Hepatocyte (in vitro differentiated cells): Measurements from ENCODE around the gene SLC16A1. TPM values are rescaled to one million over a fixed set of nuclear protein-coding genes. Genes with fewer than 3 reads are reported as not detected.

Source experiments
- DNase-seq: peaks from one replicate; pipeline ENCODE4 v3.0.0-alpha.2; 2016; ENCODE audit warnings: low spot score
- H2AFZ ChIP-seq: fragments of 200-600 bp; sonication (generic); 2 replicates; pipeline ENCODE4 v1.6.0; 2016; ENCODE audit warnings: antibody characterized with exemption, mild to moderate bottlenecking
- H3K27ac ChIP-seq: fragments of 200-600 bp; sonication (generic); 2 replicates; pipeline ENCODE4 v1.5.1; 2016; ENCODE audit warnings: mild to moderate bottlenecking
- H3K27me3 ChIP-seq: fragments of 200-600 bp; sonication (generic); 2 replicates; pipeline ENCODE4 v1.6.1; 2016
- H3K36me3 ChIP-seq: fragments of 200-600 bp; sonication (generic); replicated peaks from 2 replicates; pipeline ENCODE4 v1.5.1; 2016; ENCODE audit warnings: low read depth; ENCODE audit not compliant: insufficient read depth
- H3K4me1 ChIP-seq: fragments of 200-600 bp; sonication (generic); 2 replicates; pipeline ENCODE4 v1.5.1; 2016; ENCODE audit warnings: mild to moderate bottlenecking, moderate library complexity; ENCODE audit not compliant: insufficient read depth
- H3K4me2 ChIP-seq: fragments of 200-600 bp; sonication (generic); 2 replicates; pipeline ENCODE4 v1.6.0; 2016
- H3K4me3 ChIP-seq: fragments of 200-600 bp; sonication (generic); 2 replicates; pipeline ENCODE4 v1.5.1; 2016; ENCODE audit warnings: mild to moderate bottlenecking
- H3K79me2 ChIP-seq: fragments of 200-600 bp; sonication (generic); 2 replicates; pipeline ENCODE4 v1.6.0; 2017; ENCODE audit warnings: mild to moderate bottlenecking
- H3K9me2 ChIP-seq: fragments of 200-600 bp; sonication (generic); replicated peaks from 2 replicates; pipeline ENCODE4 v1.6.0; 2017; ENCODE audit warnings: mild to moderate bottlenecking; ENCODE audit not compliant: insufficient read depth
- H3K9me3 ChIP-seq: fragments of 200-600 bp; sonication (generic); 2 replicates; pipeline ENCODE4 v1.5.1; 2016; ENCODE audit warnings: low read depth, mild to moderate bottlenecking
- H4K20me1 ChIP-seq: fragments of 200-600 bp; sonication (generic); 2 replicates; pipeline ENCODE4 v1.6.0; 2016; ENCODE audit warnings: mild to moderate bottlenecking; ENCODE audit not compliant: insufficient read depth, poor library complexity, severe bottlenecking
- EZH2 ChIP-seq: fragments of 200-600 bp; sonication (generic); IDR thresholded peaks from 2 replicates; pipeline ENCODE4 v1.6.1; 2016; ENCODE audit warnings: antibody characterized with exemption, mild to moderate bottlenecking, borderline replicate concordance
- EZH2phosphoT487 ChIP-seq: fragments of 200-600 bp; sonication (generic); IDR thresholded peaks from one replicate; pipeline ENCODE4 v1.6.1; 2018; ENCODE audit warnings: antibody characterized with exemption, mild to moderate bottlenecking, low read depth, moderate library complexity; ENCODE audit not compliant: unreplicated experiment, severe bottlenecking
- WGBS: methylation state at CpG from one replicate; pipeline ENCODE4 v1.1.6; 2016; ENCODE audit warnings: low lambda C conversion rate; ENCODE audit errors: missing lambda C conversion rate; 5-methylcytosine and 5-hydroxymethylcytosine counted together
- polyA plus RNA-seq: library from polyadenylated mRNA; unstranded; fragments of >200 nt; fragmentation: Nextera tagmentation; extraction: Ambion mirVana; gene quantifications from 2 replicates; pipeline ENCODE4 v1.2.1, GENCODE V29; 2016
- total RNA-seq: library from RNA; depleted of rRNA; stranded (reverse); fragments of >200 nt; gene quantifications from 2 replicates; pipeline ENCODE4 v1.2.3, GENCODE V29; 2014
- TF ChIP-seq, protein P1 (sequence below): fragments of 200-600 bp; sonication (generic); IDR thresholded peaks from 2 replicates; pipeline ENCODE4 v1.5.1; 2016; ENCODE audit warnings: antibody characterized with exemption, mild to moderate bottlenecking; ENCODE audit not compliant: poor library complexity

SLC16A1 gene
- total and polyA plus RNA-seq, 2 experiments from 2014 or later: 43.7 to 55.1 TPM

DNA sequence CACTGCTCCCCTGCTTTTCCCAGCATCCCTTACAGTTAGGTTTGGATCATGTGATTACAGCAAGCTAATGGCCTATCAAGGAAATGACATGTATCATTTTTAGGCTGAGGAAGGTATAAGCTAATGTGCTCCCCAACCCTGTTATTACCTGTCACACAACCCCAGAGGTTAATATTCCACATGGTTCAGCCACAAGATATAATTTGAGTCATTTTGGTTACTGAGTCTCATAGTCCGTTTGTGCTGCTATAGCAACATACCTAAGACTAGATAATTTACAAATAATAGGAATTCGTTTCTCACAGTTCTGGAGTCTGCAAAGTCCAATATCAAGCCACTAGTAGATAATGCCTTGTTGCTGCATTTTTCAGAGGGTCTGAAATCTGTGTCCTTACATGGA is 29.1 kb upstream of the SLC16A1 start:
- H3K9me2 ChIP-seq: no peaks in the 10 kb centered on the region
- H3K36me3 ChIP-seq: no peaks in the 10 kb centered on the region
- no peak overlapping the region for H2AFZ ChIP-seq
- H4K20me1 ChIP-seq: no peaks in the 10 kb centered on the region
- TF ChIP-seq, protein P1, sequence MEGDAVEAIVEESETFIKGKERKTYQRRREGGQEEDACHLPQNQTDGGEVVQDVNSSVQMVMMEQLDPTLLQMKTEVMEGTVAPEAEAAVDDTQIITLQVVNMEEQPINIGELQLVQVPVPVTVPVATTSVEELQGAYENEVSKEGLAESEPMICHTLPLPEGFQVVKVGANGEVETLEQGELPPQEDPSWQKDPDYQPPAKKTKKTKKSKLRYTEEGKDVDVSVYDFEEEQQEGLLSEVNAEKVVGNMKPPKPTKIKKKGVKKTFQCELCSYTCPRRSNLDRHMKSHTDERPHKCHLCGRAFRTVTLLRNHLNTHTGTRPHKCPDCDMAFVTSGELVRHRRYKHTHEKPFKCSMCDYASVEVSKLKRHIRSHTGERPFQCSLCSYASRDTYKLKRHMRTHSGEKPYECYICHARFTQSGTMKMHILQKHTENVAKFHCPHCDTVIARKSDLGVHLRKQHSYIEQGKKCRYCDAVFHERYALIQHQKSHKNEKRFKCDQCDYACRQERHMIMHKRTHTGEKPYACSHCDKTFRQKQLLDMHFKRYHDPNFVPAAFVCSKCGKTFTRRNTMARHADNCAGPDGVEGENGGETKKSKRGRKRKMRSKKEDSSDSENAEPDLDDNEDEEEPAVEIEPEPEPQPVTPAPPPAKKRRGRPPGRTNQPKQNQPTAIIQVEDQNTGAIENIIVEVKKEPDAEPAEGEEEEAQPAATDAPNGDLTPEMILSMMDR: no peak
- TF ChIP-seq EZH2phosphoT487: no peak
- no peak for TF ChIP-seq EZH2
- no peaks in the 10 kb centered on the region for H3K27me3 ChIP-seq
- no peak overlapping the region for H3K4me3 ChIP-seq
- H3K9me3 ChIP-seq: no peaks in the 10 kb centered on the region
- H3K79me2 ChIP-seq: no peaks in the 10 kb centered on the region
- no peak overlapping the region for H3K4me2 ChIP-seq
- DNase-seq: no peak
- 88% methylated on average over 2 of the region's 2 CpGs for WGBS
- H3K27ac ChIP-seq: no peak overlapping the region
- H3K4me1 ChIP-seq: no peaks in the 10 kb centered on the region

DNA sequence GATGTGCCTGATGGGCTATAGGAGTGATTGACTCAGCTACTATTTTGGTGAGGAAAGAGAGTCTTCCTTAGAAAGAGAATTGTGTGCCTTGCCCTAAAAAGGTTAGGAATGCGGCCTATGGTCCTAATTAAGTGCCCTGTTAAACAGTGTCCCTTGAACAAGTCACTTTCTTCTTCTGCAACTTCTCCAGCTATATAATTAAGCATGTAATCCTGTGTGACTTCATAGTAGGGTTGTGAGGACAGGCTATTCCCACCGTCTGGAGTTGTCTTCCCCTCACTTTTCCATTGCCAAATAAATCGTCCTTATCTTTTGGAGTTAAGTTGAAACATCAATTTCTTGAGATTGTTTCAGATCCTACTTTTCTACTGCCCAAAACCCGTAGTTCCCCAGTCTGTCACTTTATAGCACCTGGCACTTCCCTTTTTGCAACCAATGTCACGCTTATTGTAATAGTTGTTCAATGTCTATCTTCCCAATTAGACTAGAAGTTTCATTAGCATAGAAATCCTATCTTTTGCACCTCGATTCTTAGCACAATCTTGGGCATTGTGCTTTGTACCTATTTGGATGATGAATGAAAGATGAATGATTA is 27.6 kb upstream of the SLC16A1 start:
- H2AFZ ChIP-seq: no peak overlapping the region
- no peaks in the 10 kb centered on the region for H3K4me1 ChIP-seq
- 78% methylated on average over 6 of the region's 6 CpGs for WGBS
- H3K9me3 ChIP-seq: no peaks in the 10 kb centered on the region
- no peak overlapping the region for H3K27ac ChIP-seq
- no peaks in the 10 kb centered on the region for H4K20me1 ChIP-seq
- H3K9me2 ChIP-seq: no peaks in the 10 kb centered on the region
- H3K27me3 ChIP-seq: no peaks in the 10 kb centered on the region
- no peak overlapping the region for H3K4me3 ChIP-seq
- no peak overlapping the region for H3K4me2 ChIP-seq
- TF ChIP-seq, protein P1: no peak
- TF ChIP-seq EZH2phosphoT487 (no peak), EZH2 (no peak)
- H3K36me3 ChIP-seq: no peaks in the 10 kb centered on the region
- no peaks in the 10 kb centered on the region for H3K79me2 ChIP-seq
- no peak for DNase-seq

DNA sequence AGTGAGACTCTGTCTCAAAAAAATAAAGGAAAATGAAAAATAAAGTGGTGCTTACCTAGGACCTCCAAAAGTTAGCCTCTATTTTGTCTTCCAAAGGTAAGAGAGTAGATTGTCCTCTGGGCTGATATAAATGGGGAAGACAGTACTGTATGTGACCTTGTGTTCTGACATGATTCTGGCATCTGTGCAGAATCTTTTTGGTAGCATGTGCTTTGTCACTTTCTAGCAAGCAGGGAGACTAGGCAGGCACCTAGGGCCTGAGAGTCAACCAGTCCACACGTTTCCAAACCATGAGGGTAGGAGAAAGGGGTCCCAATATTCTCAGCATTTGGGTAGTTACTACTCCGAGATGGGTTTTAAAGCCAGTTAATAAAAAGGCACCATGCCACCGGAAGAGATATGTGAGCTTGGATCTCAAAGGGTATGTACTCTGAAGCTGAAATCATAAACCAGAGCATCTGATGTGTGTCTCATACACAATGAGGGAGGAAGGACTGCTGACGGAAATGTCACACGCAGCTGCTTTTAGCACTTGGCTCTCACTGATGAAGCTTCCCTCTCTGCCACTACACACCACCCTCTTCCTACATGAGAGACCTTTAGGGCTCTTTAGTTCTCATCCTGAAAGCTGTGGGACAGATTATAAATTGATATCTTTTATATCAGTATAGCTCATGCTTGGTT is 27.0 kb upstream of the SLC16A1 start:
- no peak for DNase-seq
- Histone ChIP-seq H3K4me2 (no peak overlapping the region), H2AFZ (no peak overlapping the region), H4K20me1 (no peaks in the 10 kb centered on the region), H3K27ac (no peak overlapping the region), H3K36me3 (no peaks in the 10 kb centered on the region), H3K9me3 (no peaks in the 10 kb centered on the region), H3K4me1 (no peaks in the 10 kb centered on the region), H3K9me2 (no peaks in the 10 kb centered on the region), H3K4me3 (no peak overlapping the region), H3K27me3 (no peaks in the 10 kb centered on the region), H3K79me2 (no peaks in the 10 kb centered on the region)
- 85% methylated on average over 5 of the region's 5 CpGs for WGBS
- TF ChIP-seq EZH2phosphoT487 (no peak), EZH2 (no peak)
- TF ChIP-seq, protein P1: no peak
